Activated T-cell treated with anti-CD3 and anti-CD28 coated beads for 48 hours (primary cell): ENCODE data around the gene COMMD10.
"Not testable (repeated sequence)": the region's sequence is repeated elsewhere in the genome, so short reads cannot be mapped to it uniquely, and the experiment has no call there.

Experiments
- DNase-seq: peaks from one replicate; pipeline ENCODE4 v3.0.0-alpha.2; 2020; ENCODE audit warnings: low read depth

The COMMD10 gene

GRCh38 chr5:116097301-116097700 lies 12.5 kb downstream of the COMMD10 start:
- no peak for DNase-seq

GRCh38 chr5:116098998-116099397 lies 14.2 kb downstream of the COMMD10 start:
- DNase-seq: no peak

- not testable (repeated sequence) for DNase-seq
These were observed 20.1 kb downstream of the COMMD10 start for GRCh38 chr5:116104941-116105340.

- no peak for DNase-seq
These were observed 30.3 kb downstream of the COMMD10 start for GRCh38 chr5:116115163-116115562.

- DNase-seq: no peak
These were observed 45.6 kb downstream of the COMMD10 start for GRCh38 chr5:116130471-116130870.

GRCh38 chr5:116130976-116131375 lies 46.2 kb downstream of the COMMD10 start:
- DNase-seq: no peak

- DNase-seq: no peak
These were observed 48.5 kb downstream of the COMMD10 start for GRCh38 chr5:116133281-116133680.

- no peak for DNase-seq
These were observed 50.5 kb downstream of the COMMD10 start for GRCh38 chr5:116135344-116135743.

- no peak for DNase-seq
These were observed 52.9 kb downstream of the COMMD10 start for GRCh38 chr5:116137544-116138378.

- no peak for DNase-seq
These were observed 57.7 kb downstream of the COMMD10 start for GRCh38 chr5:116142495-116142894.

GRCh38 chr5:116144103-116144502 lies 59.3 kb downstream of the COMMD10 start:
- DNase-seq: no peak

GRCh38 chr5:116144991-116145390 lies 60.2 kb downstream of the COMMD10 start:
- no peak for DNase-seq

GRCh38 chr5:116145416-116145815 lies 60.6 kb downstream of the COMMD10 start:
- DNase-seq: no peak

GRCh38 chr5:116152169-116152568 lies 67.3 kb downstream of the COMMD10 start:
- no peak for DNase-seq

GRCh38 chr5:116153687-116154174 lies 68.9 kb downstream of the COMMD10 start:
- DNase-seq: no peak

GRCh38 chr5:116154252-116154651 lies 69.4 kb downstream of the COMMD10 start:
- no peak for DNase-seq

GRCh38 chr5:116154931-116155330 lies 70.1 kb downstream of the COMMD10 start:
- no peak for DNase-seq

GRCh38 chr5:116157902-116158301 lies 73.1 kb downstream of the COMMD10 start:
- no peak for DNase-seq

GRCh38 chr5:116159006-116159405 lies 74.2 kb downstream of the COMMD10 start:
- no peak for DNase-seq

- no peak for DNase-seq
These were observed 89.3 kb downstream of the COMMD10 start for GRCh38 chr5:116174111-116174510.

GRCh38 chr5:116176121-116176520 lies 91.3 kb downstream of the COMMD10 start:
- no peak for DNase-seq

- DNase-seq: no peak
These were observed 94.1 kb downstream of the COMMD10 start for GRCh38 chr5:116178925-116179324.

- no peak for DNase-seq
These were observed 124.3 kb downstream of the COMMD10 start for GRCh38 chr5:116209166-116209565.

GRCh38 chr5:116212225-116212624 lies 127.4 kb downstream of the COMMD10 start:
- no peak for DNase-seq
